Natural killer cell (primary cell): ENCODE measurements around the gene ELMO1. TPM values are rescaled to one million over a fixed set of nuclear protein-coding genes. Genes with fewer than 3 reads are reported as not detected.
A peak's percentile ranks its signal among the peaks of the same experiment; 100 is the strongest.

Experiments used
- ATAC-seq, 3 donors: fragments of 150-1000 bp in 2 of 3; fragments of 200-7000 bp in 1 of 3; cut with Tn5 transposase; 1 replicate in 1 of 3; 2 replicates in 2 of 3; pipeline ENCODE4 v1.10.0; 2021; ENCODE audit warnings: mild to moderate bottlenecking in 2 of 3, moderate library complexity in 2 of 3
- DNase-seq, 2 donors: peaks; one replicate each; pipeline versions ENCODE4 v3.0.0 to v3.0.0-alpha.2; 2013 to 2021; ENCODE audit warnings: mixed read lengths in 1 of 2
- H3K27ac ChIP-seq: one replicate; pipeline ENCODE4 v1.5.1; 2013; ENCODE audit warnings: mild to moderate bottlenecking, low read length
- H3K27me3 ChIP-seq: one replicate; pipeline ENCODE4 v1.6.1; 2013; ENCODE audit warnings: low read length; ENCODE audit not compliant: control insufficient read depth, insufficient read depth
- H3K36me3 ChIP-seq: one replicate; pipeline ENCODE4 v1.6.1; 2013; ENCODE audit warnings: low read length; ENCODE audit not compliant: control insufficient read depth, insufficient read depth
- H3K4me1 ChIP-seq: one replicate; pipeline ENCODE4 v1.6.1; 2013; ENCODE audit warnings: low read length; ENCODE audit not compliant: control insufficient read depth, insufficient read depth
- H3K4me3 ChIP-seq: one replicate; pipeline ENCODE4 v1.5.1; 2013; ENCODE audit warnings: low read length
- H3K9me3 ChIP-seq: one replicate; pipeline ENCODE4 v1.6.1; 2013; ENCODE audit warnings: low read length; ENCODE audit not compliant: control insufficient read depth, insufficient read depth
- H3K27ac Mint-ChIP-seq, 2 donors: one replicate each; pipeline ENCODE4 v1.8.0; 2022; ENCODE audit warnings: mild to moderate bottlenecking in 2 of 2, mixed read lengths in 2 of 2, moderate library complexity in 1 of 2
- H3K27me3 Mint-ChIP-seq, 2 donors: one replicate each; pipeline ENCODE4 v1.8.0; 2022; ENCODE audit warnings: low read depth in 2 of 2, mixed read lengths in 2 of 2
- H3K36me3 Mint-ChIP-seq: one replicate; pipeline ENCODE4 v1.8.0; 2022; ENCODE audit warnings: mixed read lengths
- H3K4me1 Mint-ChIP-seq, 2 donors: one replicate each; pipeline ENCODE4 v1.8.0; 2022; ENCODE audit warnings: mixed read lengths in 2 of 2
- H3K4me3 Mint-ChIP-seq: one replicate; pipeline ENCODE4 v1.8.0; 2022; ENCODE audit warnings: mild to moderate bottlenecking, moderate library complexity, mixed read lengths
- H3K9me3 Mint-ChIP-seq, 2 donors: one replicate each; pipeline ENCODE4 v1.8.0; 2022; ENCODE audit warnings: mixed read lengths in 2 of 2
- WGBS: methylation state at CpG from one replicate; pipeline ENCODE4 v1.1.7; 2013; ENCODE audit warnings: missing lambda C conversion rate; ENCODE audit not compliant: insufficient coverage; 5-methylcytosine and 5-hydroxymethylcytosine counted together
- intact Hi-C: fragments of 100-400 bp; cut with micrococcal nuclease; formaldehyde crosslinking; loops from one replicate; pipeline ENCODE4 v1.14.2; 2022
- total RNA-seq, 4 donors: library from RNA; stranded (reverse); fragments of 120-200 nt in 1 of 4; gene quantifications; one replicate each; pipeline versions ENCODE4 v1.2.3 to v1.2.4, GENCODE V29; 2013 to 2022
- TF ChIP-seq, protein P1 (sequence below): fragments of 200-600 bp; IDR thresholded peaks from one replicate; pipeline ENCODE4 v1.8.0; 2022; ENCODE audit warnings: antibody characterized with exemption

ELMO1 gene
- total RNA-seq, 3 donors from 2014 or later (not counting 1 experiment from before 2014, with no cell fraction given) = 127 to 147 (median 130) TPM

DNA sequence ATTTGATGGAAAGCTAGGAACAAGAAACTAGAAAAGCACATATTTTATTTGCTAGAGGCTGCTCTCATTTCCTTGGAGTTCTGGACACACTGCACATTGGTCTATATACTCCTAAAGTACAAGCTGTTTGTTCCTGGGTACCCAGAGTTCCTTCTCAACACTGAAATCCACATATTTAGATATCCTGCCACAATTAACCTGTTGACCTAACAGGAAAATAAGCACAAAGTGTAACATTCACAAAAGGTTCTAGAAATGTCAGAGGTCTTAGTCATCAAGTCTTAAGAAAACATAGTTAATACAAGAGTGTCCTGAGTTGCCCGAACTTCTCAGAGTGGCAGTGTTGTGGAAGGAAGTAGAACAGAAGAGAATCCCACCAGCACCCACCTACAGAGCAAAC lies 115.6 kb downstream of the ELMO1 start:
- no peak overlapping the region for H3K27ac Mint-ChIP-seq
- no peaks in the 10 kb centered on the region for H3K36me3 Mint-ChIP-seq

DNA sequence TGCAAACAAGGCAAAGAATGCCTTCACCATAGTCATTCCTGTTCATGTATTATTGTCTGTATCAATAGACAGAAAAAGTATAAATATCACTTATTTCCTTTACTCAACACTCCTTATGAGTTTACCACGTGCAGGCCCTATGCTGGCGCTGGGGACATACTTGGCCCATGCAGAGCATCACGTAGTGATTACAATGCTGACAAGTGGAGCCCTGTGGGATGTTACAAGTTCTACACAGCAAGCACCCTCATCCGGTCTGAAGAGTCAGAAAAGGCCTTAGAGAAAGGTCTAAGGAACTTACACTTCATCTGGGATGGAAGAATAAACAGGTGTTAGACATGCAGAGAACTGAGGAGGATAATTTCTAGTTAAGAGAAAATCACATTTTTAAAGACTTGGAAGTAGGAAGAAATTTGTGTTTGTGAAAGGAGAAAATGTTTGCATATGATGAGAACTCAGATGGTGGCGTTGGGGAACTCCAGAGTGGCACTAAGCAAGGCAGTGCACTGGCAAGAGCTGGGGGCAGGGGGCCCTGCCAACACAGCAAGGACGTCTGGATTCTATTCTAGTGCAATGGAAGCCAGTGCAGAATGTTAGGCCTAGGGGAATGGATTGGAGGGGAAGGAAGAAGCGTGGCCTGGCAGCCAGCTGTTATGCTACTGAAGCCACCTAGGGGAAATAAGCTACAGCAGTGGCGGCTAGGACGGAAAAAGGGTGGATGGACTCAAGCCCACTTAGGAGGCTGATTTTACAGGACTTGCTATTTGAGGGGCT lies 116.2 kb downstream of the ELMO1 start:
- Mint-ChIP-seq H3K9me3 (peaks cover 0 to 5% of the 10 kb centered on the region in 2 donors), H3K27ac (peak overlapping the region in 1 of 2 donors; percentile 8), H3K36me3 (no peaks in the 10 kb centered on the region), H3K4me1 (peaks cover 39 to 54% of the 10 kb centered on the region in 2 donors), H3K27me3 (no peaks in the 10 kb centered on the region), H3K4me3 (no peak overlapping the region)
- Histone ChIP-seq H3K9me3 (no peaks in the 10 kb centered on the region), H3K36me3 (peaks cover 2% of the 10 kb centered on the region), H3K4me3 (no peak overlapping the region), H3K4me1 (peaks cover 4% of the 10 kb centered on the region), H3K27ac (no peak overlapping the region), H3K27me3 (no peaks in the 10 kb centered on the region)
- DNase-seq (no peak), ATAC-seq (no peak)
- intact Hi-C loops = no loop called here
- TF ChIP-seq, protein P1, sequence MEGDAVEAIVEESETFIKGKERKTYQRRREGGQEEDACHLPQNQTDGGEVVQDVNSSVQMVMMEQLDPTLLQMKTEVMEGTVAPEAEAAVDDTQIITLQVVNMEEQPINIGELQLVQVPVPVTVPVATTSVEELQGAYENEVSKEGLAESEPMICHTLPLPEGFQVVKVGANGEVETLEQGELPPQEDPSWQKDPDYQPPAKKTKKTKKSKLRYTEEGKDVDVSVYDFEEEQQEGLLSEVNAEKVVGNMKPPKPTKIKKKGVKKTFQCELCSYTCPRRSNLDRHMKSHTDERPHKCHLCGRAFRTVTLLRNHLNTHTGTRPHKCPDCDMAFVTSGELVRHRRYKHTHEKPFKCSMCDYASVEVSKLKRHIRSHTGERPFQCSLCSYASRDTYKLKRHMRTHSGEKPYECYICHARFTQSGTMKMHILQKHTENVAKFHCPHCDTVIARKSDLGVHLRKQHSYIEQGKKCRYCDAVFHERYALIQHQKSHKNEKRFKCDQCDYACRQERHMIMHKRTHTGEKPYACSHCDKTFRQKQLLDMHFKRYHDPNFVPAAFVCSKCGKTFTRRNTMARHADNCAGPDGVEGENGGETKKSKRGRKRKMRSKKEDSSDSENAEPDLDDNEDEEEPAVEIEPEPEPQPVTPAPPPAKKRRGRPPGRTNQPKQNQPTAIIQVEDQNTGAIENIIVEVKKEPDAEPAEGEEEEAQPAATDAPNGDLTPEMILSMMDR = no peak
- WGBS = 91% methylated on average over 9 of the region's 9 CpGs

More for the DNA sequence above, 115.6 kb downstream of the ELMO1 start:
- H3K27me3 ChIP-seq = no peaks in the 10 kb centered on the region
- H3K9me3 ChIP-seq = no peaks in the 10 kb centered on the region
- peaks cover 2% of the 10 kb centered on the region for H3K36me3 ChIP-seq
- no peak overlapping the region for H3K27ac ChIP-seq
- peaks cover 39 to 56% of the 10 kb centered on the region in 2 donors for H3K4me1 Mint-ChIP-seq
- intact Hi-C loops = no loop called here
- WGBS = no CpG with 5 or more reads among the region's 1 CpG
- no peak for ATAC-seq
- H3K4me3 ChIP-seq = no peak overlapping the region
- no peak for DNase-seq
- H3K4me3 Mint-ChIP-seq = no peak overlapping the region
- no peaks in the 10 kb centered on the region for H3K27me3 Mint-ChIP-seq
- peaks cover 0 to 5% of the 10 kb centered on the region in 2 donors for H3K9me3 Mint-ChIP-seq
- TF ChIP-seq, protein P1 = no peak
- peaks cover 4% of the 10 kb centered on the region for H3K4me1 ChIP-seq

- H3K4me1 ChIP-seq = peaks cover 4% of the 10 kb centered on the region
- intact Hi-C loops = no loop called here
- no peak overlapping the region for H3K4me3 ChIP-seq
- TF ChIP-seq, protein P1 = no peak
- H3K27me3 Mint-ChIP-seq = no peaks in the 10 kb centered on the region
- H3K36me3 ChIP-seq = peaks cover 2% of the 10 kb centered on the region
- ATAC-seq (no peak), DNase-seq (no peak)
- 50% methylated on average over 2 of the region's 2 CpGs for WGBS
- H3K9me3 ChIP-seq = no peaks in the 10 kb centered on the region
- H3K9me3 Mint-ChIP-seq = no peaks in the 10 kb centered on the region
- H3K27ac ChIP-seq = no peak overlapping the region
- H3K4me1 Mint-ChIP-seq = peaks cover 30 to 48% of the 10 kb centered on the region in 2 donors
- no peak overlapping the region for H3K27ac Mint-ChIP-seq
- no peaks in the 10 kb centered on the region for H3K27me3 ChIP-seq
- H3K36me3 Mint-ChIP-seq = no peaks in the 10 kb centered on the region
- no peak overlapping the region for H3K4me3 Mint-ChIP-seq
Observed at GRCh38 chr7:37330775-37331174, 117.9 kb downstream of the ELMO1 start.

DNA sequence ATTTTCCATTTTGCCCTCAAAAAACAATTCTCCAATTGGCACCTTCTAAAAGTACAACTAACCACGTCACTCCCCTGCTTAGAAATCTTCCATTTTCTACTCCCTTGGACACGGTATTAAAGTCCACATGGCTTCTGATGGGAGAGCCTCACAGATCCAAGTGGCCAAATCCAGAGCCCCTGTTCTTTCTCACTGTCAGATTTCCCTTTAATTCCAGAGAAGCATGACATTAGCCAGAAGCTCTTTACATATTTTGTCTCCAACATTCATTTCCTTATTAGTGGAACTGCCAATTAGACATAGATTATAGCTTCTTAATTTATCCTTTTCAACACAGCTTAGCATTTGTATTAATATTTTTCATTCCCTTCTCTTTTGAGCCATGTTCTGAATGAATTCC lies 118.7 kb downstream of the ELMO1 start:
- ATAC-seq (no peak), DNase-seq (no peak)
- Mint-ChIP-seq H3K27me3 (no peaks in the 10 kb centered on the region), H3K27ac (no peak overlapping the region), H3K36me3 (no peaks in the 10 kb centered on the region), H3K4me3 (no peak overlapping the region), H3K4me1 (peaks cover 27 to 45% of the 10 kb centered on the region in 2 donors), H3K9me3 (no peaks in the 10 kb centered on the region)
- no peaks in the 10 kb centered on the region for H3K9me3 ChIP-seq
- H3K4me3 ChIP-seq = no peak overlapping the region
- H3K27me3 ChIP-seq = no peaks in the 10 kb centered on the region
- H3K36me3 ChIP-seq = peaks cover 2% of the 10 kb centered on the region
- no peaks in the 10 kb centered on the region for H3K4me1 ChIP-seq
- 90% methylated on average over 2 of the region's 2 CpGs for WGBS
- no peak overlapping the region for H3K27ac ChIP-seq
- TF ChIP-seq, protein P1 = no peak
- intact Hi-C loops = no loop called here
